HG03460 (cell line): ENCODE data around the gene PIEZO1.
A peak's percentile ranks its signal among the peaks of the same experiment; 100 is the strongest.

Source experiments
- ATAC-seq: cut with Tn5 transposase; IDR thresholded peaks from one replicate; pipeline ENCODE4 v1.9.1; 2021; ENCODE audit not compliant: unreplicated experiment

PIEZO1 gene

DNA sequence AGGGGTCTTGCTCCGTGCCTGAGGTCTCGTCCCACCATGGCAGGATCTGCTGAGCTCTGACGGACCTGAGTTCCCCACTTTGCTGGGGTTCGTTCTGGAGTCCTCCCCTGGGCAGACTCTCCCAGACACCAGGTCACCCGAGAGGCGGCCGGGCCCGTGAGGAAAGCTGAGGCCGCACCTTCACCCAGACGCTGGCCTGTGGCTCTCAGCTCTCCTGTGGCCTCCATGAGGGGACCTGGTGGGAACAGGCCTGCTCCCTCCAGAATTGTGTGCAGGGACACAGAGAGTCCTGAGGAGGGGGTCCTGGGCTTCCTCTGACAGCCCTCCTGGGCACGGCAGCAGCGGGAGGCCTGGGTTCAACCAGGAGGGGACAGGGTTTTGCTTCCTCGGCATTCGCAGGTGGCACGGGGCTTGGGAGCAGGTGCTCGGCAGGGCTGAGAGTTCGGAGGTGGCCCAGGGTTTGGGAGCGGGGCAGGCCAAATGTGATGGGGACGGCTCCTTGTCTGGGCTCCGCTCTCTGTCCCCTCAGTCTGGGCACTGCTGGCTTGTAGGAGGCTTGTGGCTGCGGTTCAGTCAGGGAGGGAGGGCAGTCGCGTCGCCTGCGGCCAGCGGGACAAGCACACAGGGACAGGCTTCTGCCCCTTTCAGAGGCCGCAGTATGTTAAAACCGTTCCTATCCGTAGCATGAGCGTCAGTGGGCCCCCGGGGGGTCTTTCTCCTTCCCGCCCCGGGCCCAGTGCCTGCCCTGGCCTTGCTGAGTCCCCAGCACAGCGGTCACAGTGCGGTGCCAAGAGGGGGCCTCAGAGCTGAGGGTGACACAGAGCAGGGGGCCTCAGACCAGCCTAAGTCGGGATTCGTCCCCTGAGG lies 90.6 kb downstream of the PIEZO1 start:
- no peak for ATAC-seq

GRCh38 chr16:88693420-88694177 lies 91.4 kb downstream of the PIEZO1 start:
- no peak for ATAC-seq

DNA sequence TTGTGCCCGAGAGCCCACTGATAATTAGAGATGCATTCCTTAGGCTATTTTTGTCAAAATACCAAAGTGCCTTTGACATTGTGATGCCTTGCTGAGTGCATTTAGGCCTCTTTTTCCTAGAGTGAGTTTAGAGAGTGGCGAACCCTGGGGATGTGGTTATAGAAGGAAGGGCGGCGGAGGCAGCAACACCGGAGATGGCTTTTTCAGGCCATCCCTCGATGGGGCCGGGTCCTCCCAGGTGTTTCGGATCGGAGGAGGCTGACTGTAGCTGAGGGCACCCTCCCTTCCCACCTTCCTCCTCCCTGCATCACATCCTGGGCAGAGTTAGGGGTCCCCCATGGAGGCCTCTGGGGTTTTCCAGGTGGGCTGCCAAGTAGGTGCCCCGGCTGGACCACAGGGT lies 92.2 kb downstream of the PIEZO1 start:
- ATAC-seq = no peak

DNA sequence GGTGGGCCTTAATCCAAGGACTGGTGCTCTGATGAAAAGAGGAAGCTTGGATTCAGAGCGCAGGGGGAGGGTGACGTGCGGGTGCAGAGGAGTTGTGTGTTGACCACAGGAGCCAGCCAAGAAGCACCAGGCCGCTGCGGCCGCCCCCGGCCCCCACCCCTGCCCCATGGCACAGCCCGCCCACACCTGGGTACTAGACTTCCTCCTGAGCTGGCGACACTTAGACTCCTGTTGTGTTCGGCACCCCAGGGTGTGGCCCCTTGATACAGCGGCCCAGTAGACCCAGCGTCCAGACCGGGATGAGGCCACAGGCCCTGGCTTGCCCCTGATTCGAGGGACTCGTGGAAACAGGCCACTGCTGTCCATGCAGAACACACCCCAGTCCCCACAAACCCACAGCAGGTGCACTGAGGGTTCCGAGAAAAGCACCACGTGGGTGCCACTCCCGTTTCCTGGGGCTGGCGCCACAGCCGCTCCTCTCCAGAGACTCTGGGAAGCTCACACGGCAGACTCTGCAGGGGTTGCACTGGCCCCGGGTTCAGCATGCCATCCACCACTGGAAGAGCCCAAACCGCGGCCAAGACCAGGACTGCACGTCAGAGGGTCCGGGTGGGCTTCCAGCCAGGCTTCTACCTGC lies 93.0 kb downstream of the PIEZO1 start:
- ATAC-seq = no peak

DNA sequence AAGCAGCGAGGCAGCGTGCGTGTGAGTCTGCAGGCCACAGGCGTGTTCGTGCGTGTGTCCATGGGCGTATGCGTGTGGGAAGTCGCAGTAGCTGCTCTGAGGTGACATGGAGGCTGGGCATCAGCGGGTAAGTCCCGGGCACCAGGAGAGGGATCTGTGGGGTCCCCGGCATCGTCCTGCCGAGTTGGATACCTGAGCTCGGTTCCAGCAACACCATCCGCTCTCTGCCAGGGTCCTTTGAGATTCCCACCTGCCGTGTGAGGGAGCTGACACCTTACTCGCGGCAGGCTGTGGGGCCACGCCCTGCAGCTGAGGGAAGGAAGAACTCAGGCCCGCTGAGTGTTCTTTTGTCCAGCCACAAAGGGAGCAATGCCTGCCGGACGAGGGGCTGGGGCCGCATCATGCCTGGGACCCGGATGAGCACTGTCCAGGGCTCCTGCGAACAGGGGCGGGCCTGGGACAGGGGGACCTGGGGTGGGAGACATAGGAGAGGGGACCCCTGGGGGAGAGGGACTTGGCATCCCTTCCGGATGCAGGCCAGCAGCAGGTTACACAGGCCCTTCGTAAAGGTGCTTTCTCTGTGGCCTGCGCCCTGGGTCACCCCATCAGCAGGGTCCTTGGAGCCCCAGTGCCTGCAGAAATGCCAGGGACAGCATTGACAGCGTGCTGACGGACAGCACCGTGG lies 93.7 kb downstream of the PIEZO1 start:
- no peak for ATAC-seq

GRCh38 chr16:88690341-88691128 lies 94.5 kb downstream of the PIEZO1 start:
- no peak for ATAC-seq

DNA sequence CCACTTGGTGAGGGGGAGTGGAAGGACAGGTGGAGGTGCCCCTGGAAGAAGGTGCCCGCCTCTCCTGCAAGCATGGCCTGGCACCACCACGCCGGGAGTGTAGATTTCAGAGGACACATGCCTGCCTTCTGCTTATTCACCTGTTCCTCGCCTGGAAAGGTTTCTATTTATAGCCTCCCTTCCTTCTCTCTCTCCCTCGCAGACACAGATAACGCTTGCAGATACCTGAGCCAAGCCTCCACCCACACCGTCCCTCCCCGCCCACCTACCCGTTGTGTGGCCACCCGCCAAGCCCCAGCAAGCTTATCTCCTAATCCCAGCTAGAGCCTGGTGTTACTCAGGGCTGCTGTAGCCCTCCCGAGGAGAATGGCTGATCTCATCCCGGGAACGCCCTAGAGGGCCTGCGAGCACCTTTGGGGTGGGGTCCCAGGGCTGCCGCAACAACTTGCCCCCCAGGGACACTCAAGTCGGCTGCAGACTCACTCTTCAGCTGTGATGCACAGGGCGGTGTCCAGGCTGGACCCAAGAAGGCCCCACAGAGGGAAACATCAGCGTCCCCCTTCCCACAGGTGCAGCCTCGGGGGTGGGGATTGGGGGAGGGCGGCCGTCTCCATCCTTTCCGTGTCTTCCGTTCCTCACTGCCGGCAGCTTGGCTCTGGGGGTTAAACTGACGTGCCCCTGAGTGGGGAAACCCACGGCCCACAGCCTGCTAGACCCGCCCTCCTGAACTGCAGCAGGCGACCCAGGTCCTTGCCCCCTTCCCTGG lies 96.8 kb downstream of the PIEZO1 start:
- no peak for ATAC-seq

DNA sequence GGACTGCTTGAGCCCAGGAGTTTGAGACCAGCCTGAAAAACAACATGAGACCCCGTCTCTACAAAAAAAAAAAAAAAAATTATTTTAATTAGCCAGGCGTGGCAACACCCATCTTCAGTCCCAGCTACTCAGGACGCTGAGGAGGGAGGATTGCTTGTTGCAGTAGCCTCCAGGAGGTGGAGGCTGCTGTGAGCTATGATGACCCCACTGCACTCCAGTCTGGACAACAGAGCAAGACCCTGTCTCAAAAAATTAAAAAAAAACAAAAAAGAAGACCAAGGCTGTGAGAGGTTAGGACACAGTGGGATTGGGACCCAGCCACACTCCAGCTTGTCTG lies 97.4 kb downstream of the PIEZO1 start:
- no peak for ATAC-seq

GRCh38 chr16:88687254-88687576 lies 97.8 kb downstream of the PIEZO1 start:
- ATAC-seq = no peak

DNA sequence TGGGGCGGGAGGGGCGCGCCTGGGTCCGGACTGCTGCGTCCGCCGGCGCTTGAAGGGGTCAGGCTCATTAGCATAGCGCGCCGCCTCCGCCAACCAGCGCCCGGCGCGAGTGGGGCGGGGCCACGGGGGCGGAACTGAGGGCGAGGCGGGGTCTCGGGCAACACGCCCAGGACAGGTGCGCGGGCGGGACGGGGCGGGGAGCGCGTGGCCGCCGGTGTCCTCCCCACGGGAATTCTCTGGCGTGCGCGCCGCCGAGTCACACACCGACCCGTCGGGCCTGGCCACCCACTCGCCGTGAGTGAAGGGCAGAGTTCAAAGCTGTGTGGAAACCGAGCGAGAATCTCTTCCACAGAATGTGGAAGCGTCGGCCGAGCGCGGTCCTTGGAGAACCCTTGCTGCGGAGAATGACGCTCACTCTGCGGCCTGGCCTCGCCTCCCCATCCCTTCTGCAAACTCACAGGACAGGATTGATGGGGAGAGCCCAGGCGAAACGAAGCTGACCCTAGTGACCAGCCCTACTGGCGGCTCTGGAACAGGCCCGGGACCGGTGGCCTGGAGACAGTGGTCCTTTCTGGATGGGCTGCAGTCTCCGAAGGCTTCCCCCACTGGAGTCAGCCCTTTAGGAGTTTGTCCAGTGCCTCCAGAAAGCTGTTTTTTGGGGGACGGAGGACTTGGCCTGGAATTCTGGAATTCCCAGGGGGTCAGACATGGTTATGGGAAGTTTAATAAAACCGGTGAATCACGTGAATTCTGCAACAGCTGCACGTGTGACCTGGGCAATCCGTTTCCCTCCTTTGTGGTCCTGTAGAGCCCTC lies 98.4 kb downstream of the PIEZO1 start, which contains the start of gene SNAI3:
SNAI3 (minus strand) TSS at position 69 of the 815 bp plus-strand sequence. CDS start 101 bp downstream, outside the sequence.
- peak; percentile 70 for ATAC-seq

- no peak for ATAC-seq
Measured at GRCh38 chr16:88686062-88686438, 99.0 kb downstream of the PIEZO1 start.

DNA sequence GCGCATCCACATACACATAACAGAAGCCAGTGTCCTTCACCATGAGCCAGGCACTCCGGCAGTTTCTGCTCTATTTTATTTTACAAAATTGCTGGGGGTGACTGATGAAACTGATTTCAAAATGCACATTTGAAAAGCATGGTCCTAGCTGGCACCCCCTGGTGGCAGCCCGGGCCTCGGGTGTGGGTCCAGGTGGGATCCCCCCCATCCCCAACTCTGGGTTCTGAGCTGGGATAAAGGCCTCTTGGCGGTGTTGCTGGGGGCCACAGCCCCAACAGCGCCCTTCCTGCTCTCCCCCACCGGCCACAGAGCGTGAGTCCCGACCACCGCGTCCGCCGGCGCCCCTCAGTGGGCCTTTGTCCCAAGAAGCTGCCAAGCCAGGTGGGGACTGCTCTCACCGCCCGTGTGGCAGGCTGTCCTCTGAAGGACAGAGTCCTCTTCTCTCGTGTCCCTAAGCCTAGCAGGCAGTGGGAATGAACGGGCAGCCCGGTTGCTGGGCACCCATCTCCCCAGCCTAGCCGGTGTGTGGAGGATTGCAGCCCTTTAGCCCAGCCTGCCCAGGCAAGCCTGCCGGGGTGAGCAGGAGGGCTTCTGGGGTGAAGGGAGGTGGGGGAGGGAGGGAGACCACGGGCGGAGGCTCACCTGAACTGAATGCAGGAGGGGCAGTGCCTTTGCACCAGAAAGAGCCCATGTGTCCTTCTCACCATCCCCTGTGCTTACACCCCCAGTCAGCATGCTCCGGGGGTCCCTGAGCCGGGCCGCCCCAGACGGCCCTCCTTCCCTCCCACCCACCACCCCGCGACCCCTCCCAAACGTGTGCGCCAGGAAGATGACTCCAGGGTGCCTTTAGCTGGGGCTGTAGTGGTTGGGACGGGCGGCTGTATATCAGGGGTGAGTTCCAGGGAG lies 99.6 kb downstream of the PIEZO1 start:
- no peak for ATAC-seq

DNA sequence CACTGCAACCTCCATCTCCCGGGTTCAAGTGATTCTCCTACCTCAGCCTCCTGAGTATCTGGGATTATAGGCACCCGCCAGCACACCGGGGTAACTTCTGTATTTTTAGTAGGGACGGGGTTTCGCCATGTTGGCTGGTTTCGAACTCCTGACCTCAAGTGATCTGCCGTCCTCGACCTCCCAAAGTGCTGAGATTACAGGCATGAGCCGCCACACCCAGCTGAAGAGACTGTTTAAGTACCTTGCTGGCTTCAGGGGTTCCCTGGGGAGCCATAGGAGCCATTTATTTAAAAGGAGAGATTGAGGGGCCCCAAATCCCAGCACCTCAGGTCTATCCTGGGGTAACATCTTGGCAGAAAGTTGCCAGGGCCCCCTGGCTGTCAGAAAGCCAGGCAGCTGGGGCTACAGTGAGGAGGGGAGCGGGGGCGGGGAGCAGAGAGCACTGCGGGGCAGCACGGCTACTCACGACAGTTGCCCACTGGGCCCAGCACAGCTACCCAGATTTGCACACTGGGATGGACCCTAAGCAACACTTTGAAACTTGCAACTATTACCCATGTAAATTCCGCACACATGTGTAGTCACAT lies 100.4 kb downstream of the PIEZO1 start:
- no peak for ATAC-seq

GRCh38 chr16:88681709-88682451 lies 103.1 kb downstream of the PIEZO1 start:
- ATAC-seq = peak; percentile 66

GRCh38 chr16:88681084-88681680 lies 103.8 kb downstream of the PIEZO1 start:
- ATAC-seq = no peak

DNA sequence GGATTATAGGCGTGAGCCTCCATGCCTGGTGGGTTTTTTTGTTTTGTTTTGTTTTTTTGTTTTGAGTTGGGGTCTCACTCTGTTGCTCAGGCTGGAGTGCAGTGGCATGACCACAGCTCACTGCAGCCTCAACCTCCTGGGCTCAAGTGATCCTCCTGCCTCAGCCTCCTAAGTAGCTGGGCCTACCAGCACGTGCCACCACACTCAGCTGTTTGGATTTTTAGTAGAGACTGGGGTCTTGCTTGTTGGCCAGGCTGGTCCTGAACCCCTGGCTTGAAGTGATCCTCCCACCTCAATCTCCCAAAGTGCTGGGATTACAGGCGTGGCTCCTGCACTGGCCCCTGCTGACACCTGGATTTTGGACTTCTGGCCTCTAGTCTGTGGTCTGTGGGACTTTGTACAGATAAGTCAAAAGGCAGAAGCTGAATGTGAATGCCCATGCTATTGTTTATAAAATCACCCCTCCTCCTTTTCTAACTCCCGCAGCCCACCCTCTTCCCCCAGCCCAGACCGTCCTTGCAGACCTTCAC lies 104.4 kb downstream of the PIEZO1 start:
- ATAC-seq = no peak
